CD4-positive, CD25-positive, alpha-beta regulatory T cell (primary cell): ENCODE results near the gene SMC2. TPM values are rescaled to one million over a fixed set of nuclear protein-coding genes. Genes with fewer than 3 reads are reported as not detected.

Source experiments
- ATAC-seq, 2 donors: fragments of 150-1000 bp; cut with Tn5 transposase; one replicate each; pipeline ENCODE4 v1.10.0; 2021; ENCODE audit warnings: low read depth in 2 of 2, moderate number of reproducible peaks in 2 of 2, moderate library complexity in 1 of 2
- DNase-seq, 3 donors: peaks; one replicate each; pipeline versions ENCODE4 v3.0.0 to v3.0.0-alpha.2; 2012 to 2022; ENCODE audit warnings: mixed read lengths in 1 of 3
- H3K27ac ChIP-seq: one replicate; pipeline ENCODE4 v1.7.0; 2013; ENCODE audit warnings: mild to moderate bottlenecking, low read length; ENCODE audit not compliant: insufficient read depth, poor library complexity, severe bottlenecking
- H3K27me3 ChIP-seq: one replicate; pipeline ENCODE4 v1.7.0; 2013; ENCODE audit warnings: low read length; ENCODE audit not compliant: control insufficient read depth, insufficient read depth
- H3K36me3 ChIP-seq: one replicate; pipeline ENCODE4 v1.7.0; 2013; ENCODE audit warnings: mild to moderate bottlenecking, low read length, moderate library complexity; ENCODE audit not compliant: control insufficient read depth, insufficient read depth
- H3K4me1 ChIP-seq: 2 replicates; pipeline ENCODE4 v1.7.0; 2013; ENCODE audit warnings: mild to moderate bottlenecking, low read length; ENCODE audit not compliant: insufficient read depth, control insufficient read depth, poor library complexity, severe bottlenecking
- H3K4me3 ChIP-seq: one replicate; pipeline ENCODE4 v1.7.0; 2013; ENCODE audit warnings: low read depth, mild to moderate bottlenecking, low read length, moderate library complexity
- H3K9me3 ChIP-seq, 2 experiments: 1 replicate in 1 of 2; 2 replicates in 1 of 2; pipeline ENCODE4 v1.7.0; 2013; ENCODE audit warnings: low read length in 2 of 2, mild to moderate bottlenecking in 1 of 2, moderate library complexity in 1 of 2; ENCODE audit not compliant: control insufficient read depth in 2 of 2
- H3K27ac Mint-ChIP-seq, 3 donors: one replicate each; pipeline ENCODE4 v1.8.0; 2020 to 2022; ENCODE audit warnings: mild to moderate bottlenecking in 3 of 3, mixed read lengths in 3 of 3, moderate library complexity in 2 of 3
- H3K27me3 Mint-ChIP-seq: one replicate; pipeline ENCODE4 v1.8.0; 2022; ENCODE audit warnings: mild to moderate bottlenecking, mixed read lengths
- H3K36me3 Mint-ChIP-seq: one replicate; pipeline ENCODE4 v1.8.0; 2020; ENCODE audit warnings: mixed read lengths
- H3K4me1 Mint-ChIP-seq, 4 donors: one replicate each; pipeline ENCODE4 v1.8.0; 2020 to 2022; ENCODE audit warnings: mixed read lengths in 4 of 4, mild to moderate bottlenecking in 1 of 4
- H3K4me3 Mint-ChIP-seq, 4 donors: one replicate each; pipeline ENCODE4 v1.8.0; 2020 to 2022; ENCODE audit warnings: mild to moderate bottlenecking in 4 of 4, mixed read lengths in 4 of 4, moderate library complexity in 3 of 4
- H3K9me3 Mint-ChIP-seq, 7 donors: one replicate each; pipeline ENCODE4 v1.8.0; 2020 to 2022; ENCODE audit warnings: mixed read lengths in 7 of 7, mild to moderate bottlenecking in 3 of 7, moderate library complexity in 2 of 7
- polyA plus RNA-seq, 4 donors: library from polyadenylated mRNA; unstranded; fragments of 300-500 nt; fragmentation: Illumina TruSeq; gene quantifications; one replicate each; pipeline ENCODE4 v1.2.3, GENCODE V29; 2021
- total RNA-seq: library from RNA; stranded (reverse); gene quantifications from one replicate; pipeline ENCODE4 v1.2.3, GENCODE V29; 2022

Gene SMC2
- total and polyA plus RNA-seq, 5 donors from 2014 or later: 6.2 to 9.8 (median 7.7) TPM

DNA sequence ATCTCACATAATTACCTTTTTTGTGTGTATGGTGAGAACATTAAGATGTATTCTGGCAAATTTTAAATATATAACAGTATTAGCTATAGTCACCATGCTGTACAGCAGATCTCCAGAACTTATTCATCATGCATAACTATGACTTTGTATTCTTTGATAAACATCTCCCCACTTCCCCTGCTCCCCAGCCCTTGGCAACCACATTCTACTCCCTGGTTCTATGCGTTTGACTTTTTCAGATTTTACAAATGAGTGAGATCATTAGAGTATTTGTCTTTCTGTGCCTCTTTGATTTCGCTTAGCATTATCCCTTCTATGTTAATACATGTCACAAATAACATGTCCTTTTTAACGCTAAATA lies 49.4 kb downstream of the SMC2 start:
- Mint-ChIP-seq H3K36me3 (peaks cover 17% of the 10 kb centered on the region), H3K27ac (no peak overlapping the region), H3K27me3 (no peaks in the 10 kb centered on the region), H3K9me3 (no peaks in the 10 kb centered on the region), H3K4me1 (peaks cover 0 to 6% (median 4%) of the 10 kb centered on the region in 4 donors), H3K4me3 (no peak overlapping the region)
- Histone ChIP-seq H3K4me3 (no peak overlapping the region), H3K27me3 (no peaks in the 10 kb centered on the region), H3K36me3 (no peaks in the 10 kb centered on the region), H3K4me1 (no peaks in the 10 kb centered on the region), H3K27ac (no peak overlapping the region), H3K9me3 (no peaks in the 10 kb centered on the region)
- DNase-seq (no peak), ATAC-seq (no peak)

GRCh38 chr9:104144336-104144735 lies 50.2 kb downstream of the SMC2 start:
- Mint-ChIP-seq H3K4me3 (no peak overlapping the region), H3K27ac (peak overlapping the region in 1 of 3 donors; percentile 4), H3K9me3 (no peaks in the 10 kb centered on the region), H3K36me3 (peaks cover 14% of the 10 kb centered on the region), H3K27me3 (no peaks in the 10 kb centered on the region), H3K4me1 (peaks cover 0 to 6% (median 4%) of the 10 kb centered on the region in 4 donors)
- H3K9me3 ChIP-seq: no peaks in the 10 kb centered on the region
- ATAC-seq (no peak), DNase-seq (no peak)
- H3K27me3 ChIP-seq: no peaks in the 10 kb centered on the region
- H3K4me3 ChIP-seq: no peak overlapping the region
- H3K36me3 ChIP-seq: no peaks in the 10 kb centered on the region
- H3K27ac ChIP-seq: no peak overlapping the region
- H3K4me1 ChIP-seq: no peaks in the 10 kb centered on the region

- no peaks in the 10 kb centered on the region for H3K4me1 Mint-ChIP-seq
- Histone ChIP-seq H3K4me1 (no peaks in the 10 kb centered on the region), H3K27me3 (no peaks in the 10 kb centered on the region), H3K27ac (no peak overlapping the region), H3K36me3 (no peaks in the 10 kb centered on the region), H3K9me3 (no peaks in the 10 kb centered on the region), H3K4me3 (no peak overlapping the region)
- DNase-seq: no peak
- H3K36me3 Mint-ChIP-seq: no peaks in the 10 kb centered on the region
- no peak for ATAC-seq
- no peak overlapping the region for H3K27ac Mint-ChIP-seq
- H3K9me3 Mint-ChIP-seq: peaks cover 0 to 6% (median 4%) of the 10 kb centered on the region in 7 donors
- H3K27me3 Mint-ChIP-seq: peaks cover 4% of the 10 kb centered on the region
- no peak overlapping the region for H3K4me3 Mint-ChIP-seq
Observed at GRCh38 chr9:104173067-104173466, 79.0 kb downstream of the SMC2 start.

GRCh38 chr9:104177003-104177611 lies 83.0 kb downstream of the SMC2 start:
- DNase-seq (peak in 1 of 3 donors; percentile 1), ATAC-seq (no peak)
- H3K9me3 ChIP-seq: no peaks in the 10 kb centered on the region
- no peaks in the 10 kb centered on the region for H3K36me3 ChIP-seq
- no peaks in the 10 kb centered on the region for H3K27me3 ChIP-seq
- H3K27ac ChIP-seq: no peak overlapping the region
- no peaks in the 10 kb centered on the region for H3K9me3 Mint-ChIP-seq
- no peaks in the 10 kb centered on the region for H3K27me3 Mint-ChIP-seq
- no peaks in the 10 kb centered on the region for H3K4me1 ChIP-seq
- no peak overlapping the region for H3K4me3 Mint-ChIP-seq
- H3K27ac Mint-ChIP-seq: no peak overlapping the region
- H3K36me3 Mint-ChIP-seq: no peaks in the 10 kb centered on the region
- H3K4me3 ChIP-seq: no peak overlapping the region
- no peaks in the 10 kb centered on the region for H3K4me1 Mint-ChIP-seq

DNA sequence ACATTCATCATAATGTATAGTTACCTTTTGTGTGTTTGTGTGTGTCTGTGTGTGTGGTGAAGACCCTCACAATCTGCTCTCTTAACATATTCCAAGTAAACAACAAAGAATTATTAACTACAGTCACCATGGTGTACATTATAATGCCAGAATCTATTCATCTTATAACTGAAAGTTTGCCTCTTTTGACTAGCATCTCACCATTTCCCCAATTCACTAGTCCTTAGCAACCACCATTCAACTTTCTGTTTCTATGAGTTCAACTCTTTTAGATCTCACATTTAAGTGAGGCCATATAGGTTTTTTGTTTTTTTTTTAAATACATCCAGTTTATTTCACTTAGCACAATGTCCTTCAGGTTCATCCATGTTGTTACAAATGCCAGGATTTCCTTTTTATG lies 83.6 kb downstream of the SMC2 start:
- ATAC-seq: no peak
- Mint-ChIP-seq H3K36me3 (no peaks in the 10 kb centered on the region), H3K27me3 (no peaks in the 10 kb centered on the region), H3K27ac (no peak overlapping the region), H3K9me3 (no peaks in the 10 kb centered on the region), H3K4me3 (no peak overlapping the region), H3K4me1 (no peaks in the 10 kb centered on the region)
- H3K9me3 ChIP-seq: no peaks in the 10 kb centered on the region
- H3K36me3 ChIP-seq: no peaks in the 10 kb centered on the region
- no peaks in the 10 kb centered on the region for H3K4me1 ChIP-seq
- no peak overlapping the region for H3K27ac ChIP-seq
- no peaks in the 10 kb centered on the region for H3K27me3 ChIP-seq
- DNase-seq: no peak
- H3K4me3 ChIP-seq: no peak overlapping the region
